Activated naive CD4-positive, alpha-beta T cell treated with Interleukin-2 at 50 U/mL for 16 hours (primary cell): ENCODE data around the gene SLC6A1.
A peak's percentile ranks its signal among the peaks of the same experiment; 100 is the strongest.

Source experiments
- DNase-seq: peaks from one replicate; pipeline ENCODE4 v3.0.0-alpha.2; 2020

The SLC6A1 gene

DNA sequence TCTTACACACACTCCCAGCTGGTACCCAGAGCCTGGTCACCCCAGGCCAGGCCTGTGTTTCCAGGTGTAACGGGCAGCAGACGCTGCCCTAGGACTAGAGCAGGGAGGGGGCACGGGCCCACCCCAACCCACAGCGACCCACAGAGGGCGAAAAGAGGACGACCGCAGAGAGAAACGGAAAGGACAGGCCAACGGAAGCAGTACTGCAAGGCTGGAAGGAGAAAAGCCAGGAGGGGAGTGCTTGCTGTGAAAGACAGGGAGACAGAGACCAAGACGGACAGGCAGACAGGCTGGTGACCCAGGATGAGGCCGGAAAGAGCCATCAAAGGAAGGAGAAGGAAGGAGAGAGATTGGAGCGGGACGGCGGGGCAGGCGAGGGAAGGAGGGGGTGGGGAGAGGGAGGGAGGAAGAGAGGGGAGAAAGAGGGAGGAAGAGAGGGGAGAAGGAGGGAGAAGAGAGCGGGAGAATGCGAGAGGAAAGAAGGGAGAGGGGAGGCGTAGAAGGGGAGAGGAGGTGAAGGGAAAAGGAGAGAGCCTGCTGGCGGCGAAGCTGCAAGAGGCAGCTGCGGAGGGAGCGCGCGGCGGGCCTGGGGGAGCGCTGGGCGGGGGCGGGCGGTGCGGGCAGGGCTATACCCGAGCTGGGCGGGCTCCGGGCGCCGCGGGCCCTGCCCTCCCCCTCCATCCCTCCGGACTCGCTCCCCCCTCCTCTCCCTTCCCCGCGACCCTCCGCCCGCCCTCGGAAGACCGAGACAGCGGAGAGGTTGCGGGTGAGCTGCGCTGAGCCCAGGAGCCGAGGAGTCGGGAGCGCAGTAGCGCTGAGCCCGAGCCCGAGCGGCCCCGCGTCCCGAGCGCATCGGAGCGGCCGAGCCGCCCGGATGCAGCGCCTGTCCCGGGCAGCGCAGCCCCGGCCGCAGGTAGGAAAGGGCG is at the start of gene SLC6A1:
TSS of gene SLC6A1 (plus strand) at position 732 of the 926 bp plus-strand sequence. CDS start 24,464 bp downstream, outside the sequence.
- DNase-seq, result no peak

DNA sequence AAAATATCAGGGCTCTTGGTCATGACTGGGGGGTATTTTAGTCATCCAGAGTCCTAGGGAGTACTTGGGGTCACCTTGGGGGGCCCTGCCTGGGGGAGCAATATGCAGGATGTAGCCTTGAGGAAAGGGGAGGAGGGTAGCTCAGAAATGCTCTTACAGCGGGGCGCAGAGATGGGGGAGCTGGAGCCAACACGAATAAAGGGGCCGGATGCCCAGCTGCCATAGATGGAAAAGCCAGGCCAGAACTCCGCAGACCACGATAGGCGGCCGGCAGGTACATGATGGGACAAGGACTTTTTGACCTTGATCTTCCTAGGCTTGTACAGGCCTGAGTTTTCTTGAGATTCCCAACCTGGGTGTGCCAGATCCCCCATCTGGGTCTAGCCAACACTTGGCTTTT is 47.7 kb upstream of the SLC6A1 start:
- no peak for DNase-seq

DNA sequence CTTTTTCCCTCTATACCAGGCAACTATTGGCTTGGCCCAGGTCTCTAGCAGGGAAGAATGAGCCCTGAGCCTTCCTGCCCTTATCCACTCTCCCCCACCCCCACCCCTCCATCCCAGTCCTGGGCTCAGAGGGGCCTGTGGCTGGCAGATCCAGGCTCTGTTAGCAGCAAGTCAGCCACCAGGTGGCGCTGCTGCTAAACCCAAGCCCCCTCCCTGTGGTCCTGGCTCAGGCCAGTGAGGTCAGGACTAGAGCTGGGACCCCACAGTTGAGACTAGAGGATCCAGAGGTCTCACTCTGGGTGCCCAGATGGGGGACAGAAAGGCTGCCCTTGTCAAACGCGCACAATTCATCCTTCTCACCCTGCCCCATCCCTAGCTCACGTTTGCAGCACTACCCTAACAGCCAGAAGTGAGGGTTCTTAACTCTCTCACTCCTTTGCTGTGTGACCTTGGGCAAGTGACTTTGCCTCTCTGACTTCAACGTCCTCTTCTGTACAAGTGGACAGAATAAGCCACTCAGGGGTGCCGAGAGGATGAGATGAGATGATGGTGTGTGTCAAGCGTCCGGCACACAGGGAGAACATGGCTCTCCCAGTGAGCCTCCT is 46.8 kb upstream of the SLC6A1 start:
- DNase-seq, result peak; percentile 33

DNA sequence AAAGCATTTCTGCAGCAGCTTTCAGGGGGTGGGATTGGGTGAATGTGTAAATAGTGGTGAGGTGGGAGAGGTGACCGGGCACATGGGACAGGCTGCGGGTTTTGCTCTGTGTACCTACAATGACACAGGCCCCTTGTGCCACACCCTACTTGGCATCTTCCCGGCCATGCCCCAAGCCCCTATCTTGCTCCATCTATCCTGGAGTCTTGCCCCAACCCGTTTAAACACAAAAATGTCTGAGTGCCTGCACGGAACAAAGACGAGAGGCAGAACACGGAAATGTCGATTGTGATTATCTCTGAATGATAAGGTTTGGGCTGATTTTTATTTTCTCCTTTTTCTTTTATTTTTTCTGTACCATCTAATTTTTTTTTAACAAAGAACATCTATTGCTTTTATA is 46.0 kb upstream of the SLC6A1 start:
- no peak for DNase-seq

DNA sequence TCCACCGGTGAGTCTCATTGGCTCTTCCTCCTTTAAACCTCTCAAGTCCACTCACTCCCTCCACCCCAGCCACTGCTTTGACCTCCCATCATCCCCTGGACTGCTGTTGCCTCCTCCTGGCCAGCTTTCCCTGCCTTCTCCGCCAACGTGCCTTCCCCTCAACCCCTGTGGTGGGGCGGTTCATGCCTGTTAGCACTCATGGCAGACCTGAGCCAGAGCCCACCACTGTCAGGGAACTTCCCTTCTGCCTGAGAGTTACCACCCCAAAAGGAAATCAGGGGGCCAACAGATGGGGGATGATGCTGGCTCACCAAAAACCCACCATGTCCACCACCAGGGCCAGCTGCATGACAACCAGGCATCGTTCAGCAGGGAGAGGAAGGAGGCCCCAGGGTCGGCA is 44.2 kb upstream of the SLC6A1 start:
- DNase-seq, result no peak

DNA sequence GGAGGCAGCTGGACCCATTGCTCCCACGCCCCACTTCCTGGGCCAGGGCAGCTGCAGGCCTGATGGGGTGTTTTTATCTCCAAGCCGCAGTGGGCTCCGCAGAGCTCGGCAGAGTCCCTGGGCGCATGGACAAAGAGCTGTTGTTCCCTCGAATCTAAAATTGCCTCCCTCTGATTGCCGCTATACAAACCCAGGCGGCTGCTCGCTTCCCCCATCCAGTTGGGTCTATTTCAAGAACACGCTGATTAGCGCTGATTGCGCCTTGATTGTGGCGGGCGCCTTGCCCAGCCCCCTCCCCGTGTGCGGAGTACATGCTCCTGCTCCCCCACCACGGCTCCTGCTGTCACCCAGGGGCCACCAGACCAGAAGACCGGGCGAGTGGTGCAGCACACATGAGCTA is 43.4 kb upstream of the SLC6A1 start:
- DNase-seq, result no peak

DNA sequence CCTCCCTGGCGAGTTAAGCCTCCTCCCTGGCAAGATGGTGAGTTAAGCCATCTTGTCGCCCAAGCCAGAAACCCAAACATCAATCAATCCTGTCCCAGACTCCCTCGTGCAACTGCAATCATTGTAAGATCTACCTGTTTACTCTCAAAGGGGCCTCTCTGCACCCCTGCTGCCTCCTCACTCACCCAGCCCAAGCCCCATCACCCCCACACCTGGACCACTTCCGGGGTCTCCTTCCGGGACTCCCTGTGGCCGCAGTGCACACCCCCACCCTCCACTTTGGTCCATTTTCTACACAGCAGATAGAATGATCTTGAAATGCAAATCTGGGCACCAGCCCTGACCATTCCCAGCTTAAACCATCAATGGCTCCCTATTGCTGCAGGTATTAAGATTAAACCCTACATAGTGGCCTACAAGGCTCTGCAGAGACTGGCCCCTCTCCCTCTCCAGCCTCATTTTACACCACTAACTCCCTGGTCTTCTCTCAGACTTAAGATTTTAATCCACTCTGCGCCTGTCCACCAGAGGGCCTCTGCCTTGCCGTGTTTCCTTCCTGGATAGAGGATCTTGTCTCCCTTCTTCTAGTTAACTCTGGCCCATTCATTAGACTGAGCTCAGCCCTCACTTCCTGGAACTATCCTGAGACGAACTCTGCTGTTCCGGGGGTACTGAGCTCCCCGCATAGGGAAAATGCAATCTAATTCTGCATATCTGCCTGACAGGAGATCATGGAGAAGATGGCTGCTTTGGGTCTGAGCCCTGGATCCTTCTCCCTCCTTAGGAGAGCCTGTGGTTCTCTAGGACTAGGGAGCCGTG is 41.9 kb upstream of the SLC6A1 start:
- no peak for DNase-seq

GRCh38 chr3:10951295-10951926 is 41.1 kb upstream of the SLC6A1 start:
- DNase-seq, result no peak

DNA sequence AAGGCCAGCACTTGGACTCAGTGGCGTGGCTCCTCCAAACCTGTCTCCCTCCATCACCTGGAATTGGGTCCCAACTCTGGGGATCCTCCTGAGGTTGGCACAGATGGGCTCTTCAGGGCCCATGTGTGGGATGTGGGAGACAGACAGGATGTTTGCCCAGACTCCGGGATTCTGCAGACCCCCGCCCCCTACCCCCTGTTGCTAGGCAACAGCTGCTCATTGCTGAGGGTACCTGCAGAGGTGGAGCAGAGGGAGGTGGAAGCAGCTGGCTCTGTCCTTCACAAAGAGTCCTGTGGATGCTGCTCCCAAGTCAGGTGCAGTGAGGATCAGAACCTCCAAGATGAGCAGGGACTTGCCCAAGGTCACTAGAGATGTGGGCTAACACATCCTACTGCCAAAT is 40.0 kb upstream of the SLC6A1 start:
- no peak for DNase-seq

DNA sequence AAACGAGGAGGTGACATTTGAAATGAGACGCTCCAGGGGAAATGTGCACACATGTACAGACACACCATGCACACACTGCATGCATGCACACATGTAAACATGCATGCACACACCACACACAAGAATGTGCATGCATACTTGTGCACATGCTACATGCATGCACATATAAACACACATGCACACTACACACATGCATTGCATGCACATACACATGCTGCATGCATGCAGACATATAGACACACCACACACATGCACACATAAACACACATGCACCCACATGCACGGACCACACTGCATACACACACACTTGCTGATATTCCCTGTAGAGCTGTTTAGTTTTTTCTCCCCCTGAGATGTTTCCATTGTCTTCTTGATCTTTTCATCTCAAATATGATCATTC is 37.8 kb upstream of the SLC6A1 start:
- DNase-seq, result no peak

GRCh38 chr3:10955711-10956453 is 36.7 kb upstream of the SLC6A1 start:
- DNase-seq, result no peak

GRCh38 chr3:10956531-10956930 is 36.0 kb upstream of the SLC6A1 start:
- no peak for DNase-seq

GRCh38 chr3:10956986-10957385 is 35.6 kb upstream of the SLC6A1 start:
- no peak for DNase-seq

GRCh38 chr3:10957976-10958749 is 34.4 kb upstream of the SLC6A1 start:
- no peak for DNase-seq

GRCh38 chr3:10960255-10960654 is 32.3 kb upstream of the SLC6A1 start:
- no peak for DNase-seq

DNA sequence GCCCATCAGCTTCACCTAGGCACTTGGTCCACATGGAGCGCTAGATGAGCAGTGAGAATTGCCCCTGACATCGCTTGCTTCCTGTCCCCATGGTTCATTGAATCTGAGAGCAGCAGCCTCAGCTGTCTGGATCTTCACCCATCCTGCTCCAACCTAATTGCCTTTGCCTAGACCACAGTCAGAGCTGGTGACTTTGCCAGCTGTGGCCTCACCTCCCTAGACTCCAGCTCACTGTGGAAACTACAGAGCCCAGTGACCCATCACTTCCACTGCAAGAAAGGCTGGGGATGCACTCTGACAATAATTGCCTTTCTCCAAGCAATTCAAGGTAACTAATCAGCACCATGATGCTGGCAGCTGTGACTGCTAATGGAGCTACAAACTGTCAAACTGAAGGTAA is 30.6 kb upstream of the SLC6A1 start:
- no peak for DNase-seq

- DNase-seq, result no peak
Measured at GRCh38 chr3:10962481-10963036, 30.0 kb upstream of the SLC6A1 start.

- DNase-seq, result no peak
Measured at GRCh38 chr3:10964537-10965167, 27.9 kb upstream of the SLC6A1 start.

DNA sequence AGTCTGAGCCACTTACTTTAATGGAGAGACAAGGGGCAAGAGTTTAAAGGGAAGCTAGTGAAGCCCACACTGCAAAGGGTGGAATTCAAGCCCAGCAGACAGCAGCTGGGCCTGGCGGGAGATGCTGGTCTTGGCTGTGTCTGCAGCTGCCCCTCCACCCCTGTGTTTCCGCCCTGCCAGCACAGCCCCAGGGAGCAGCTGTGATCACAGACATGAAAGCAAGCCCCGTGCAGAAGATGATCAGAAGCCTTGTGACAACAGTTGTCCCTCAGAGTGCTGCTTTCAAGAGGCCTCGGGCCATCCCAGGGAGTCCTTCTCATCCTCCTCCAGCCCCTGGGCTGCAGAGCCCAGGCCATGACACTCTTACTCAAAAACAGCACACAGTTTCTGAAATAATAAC is 24.1 kb upstream of the SLC6A1 start:
- DNase-seq, result no peak

DNA sequence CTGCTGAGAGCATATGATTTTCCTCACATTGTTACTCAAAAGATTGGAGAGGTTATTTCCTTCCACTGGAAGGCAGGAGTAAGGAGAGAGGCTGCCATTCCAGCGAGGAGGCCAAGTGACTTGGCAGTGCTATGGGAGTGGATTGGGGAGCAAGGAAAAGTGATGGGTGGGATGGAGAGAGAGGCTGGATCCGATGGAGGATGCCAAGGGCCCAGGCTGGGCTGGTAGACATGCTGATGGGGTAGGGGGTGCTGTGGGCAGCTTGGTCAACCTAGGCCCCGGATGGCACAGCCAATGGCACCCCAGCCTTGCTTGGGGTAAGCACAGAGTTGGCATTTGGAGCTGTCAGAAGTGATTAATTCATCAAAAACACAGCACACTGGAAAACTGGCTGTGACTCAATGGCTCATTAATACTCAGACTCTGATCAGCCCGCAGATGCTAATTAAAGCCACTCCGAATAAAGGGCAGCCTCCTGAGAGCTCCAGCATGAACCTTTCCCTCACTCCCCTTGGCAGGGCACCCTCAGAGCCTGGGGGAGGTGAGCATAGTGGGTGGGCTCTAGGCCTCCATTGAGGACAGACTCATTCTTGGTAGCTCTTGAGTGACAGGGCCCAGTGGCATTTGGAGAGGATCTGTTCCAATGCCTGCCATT is 22.1 kb upstream of the SLC6A1 start:
- DNase-seq, result no peak
